Measurements from ENCODE around the gene EFCAB11.

GRCh38 chr14:89803542-89803941 lies 151.0 kb downstream of the EFCAB11 start:
- no peak for TF ChIP-seq CTCF (optimal IDR thresholded peaks at IDR 0.05 in 1 of 3, IDR thresholded peaks at IDR 0.05 in 1 of 3, conservative IDR thresholded peaks at IDR 0.05 in 1 of 3; ENCODE audit: extremely low read depth in 1 of 3, insufficient read depth in 2 of 3, low read length in 3 of 3)
- TF ChIP-seq EZH2 (IDR thresholded peaks at IDR 0.05; ENCODE audit: low read length), result no peak
